Stimulated activated naive CD4-positive, alpha-beta T cell treated with Interleukin-2 at 50 U/mL for 16 hours (primary cell): ENCODE results near the gene LONP2.
"Not testable (repeated sequence)": the region's sequence is repeated elsewhere in the genome, so short reads cannot be mapped to it uniquely, and the experiment has no call there.

Experiments used
- DNase-seq: peaks from one replicate; lab custom pipeline; 2025; lab: John Stamatoyannopoulos, UW

The LONP2 gene

DNA sequence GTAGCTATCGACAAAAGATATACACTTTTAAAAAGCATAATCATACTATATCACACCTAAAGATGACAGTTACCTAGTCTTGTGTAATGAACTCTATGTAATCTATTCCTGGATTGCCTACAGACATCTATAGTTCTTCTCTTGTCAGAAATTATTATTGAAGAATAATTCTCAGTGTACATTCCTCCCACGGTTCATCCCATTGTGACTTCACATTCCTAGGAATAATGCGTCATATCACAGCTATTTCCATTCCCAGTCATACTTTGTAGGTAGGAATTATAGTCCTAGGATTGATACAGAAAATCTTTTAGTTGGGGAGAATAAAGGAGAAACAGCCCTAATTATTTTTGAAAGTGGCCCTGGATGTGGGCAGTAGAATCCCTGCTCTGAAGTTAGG lies 47.2 kb downstream of the LONP2 start:
- DNase-seq, result no peak

GRCh38 chr16:48291754-48292153 lies 47.7 kb downstream of the LONP2 start:
- no peak for DNase-seq

DNA sequence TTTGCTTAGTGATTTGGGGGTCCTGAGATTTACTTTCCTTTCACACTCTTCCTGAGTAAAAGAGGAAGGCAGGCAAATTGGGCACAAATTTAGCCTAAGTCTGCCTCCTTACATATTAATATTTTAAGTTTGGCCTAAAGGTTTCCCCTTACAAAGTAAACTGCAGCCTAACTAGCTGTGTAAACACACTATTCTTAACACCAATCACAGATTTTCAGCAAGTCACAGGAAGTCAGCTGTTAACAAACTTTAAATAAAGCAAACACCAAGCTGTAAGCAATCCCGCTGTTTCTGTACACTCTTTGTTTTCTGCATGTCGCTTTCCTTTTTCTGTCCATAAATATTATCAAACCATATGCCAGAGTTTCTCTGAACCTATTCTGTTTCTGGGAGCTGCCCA lies 48.4 kb downstream of the LONP2 start:
- DNase-seq, result no peak

- DNase-seq, result no peak
Measured at GRCh38 chr16:48294724-48295123, 50.6 kb downstream of the LONP2 start.

DNA sequence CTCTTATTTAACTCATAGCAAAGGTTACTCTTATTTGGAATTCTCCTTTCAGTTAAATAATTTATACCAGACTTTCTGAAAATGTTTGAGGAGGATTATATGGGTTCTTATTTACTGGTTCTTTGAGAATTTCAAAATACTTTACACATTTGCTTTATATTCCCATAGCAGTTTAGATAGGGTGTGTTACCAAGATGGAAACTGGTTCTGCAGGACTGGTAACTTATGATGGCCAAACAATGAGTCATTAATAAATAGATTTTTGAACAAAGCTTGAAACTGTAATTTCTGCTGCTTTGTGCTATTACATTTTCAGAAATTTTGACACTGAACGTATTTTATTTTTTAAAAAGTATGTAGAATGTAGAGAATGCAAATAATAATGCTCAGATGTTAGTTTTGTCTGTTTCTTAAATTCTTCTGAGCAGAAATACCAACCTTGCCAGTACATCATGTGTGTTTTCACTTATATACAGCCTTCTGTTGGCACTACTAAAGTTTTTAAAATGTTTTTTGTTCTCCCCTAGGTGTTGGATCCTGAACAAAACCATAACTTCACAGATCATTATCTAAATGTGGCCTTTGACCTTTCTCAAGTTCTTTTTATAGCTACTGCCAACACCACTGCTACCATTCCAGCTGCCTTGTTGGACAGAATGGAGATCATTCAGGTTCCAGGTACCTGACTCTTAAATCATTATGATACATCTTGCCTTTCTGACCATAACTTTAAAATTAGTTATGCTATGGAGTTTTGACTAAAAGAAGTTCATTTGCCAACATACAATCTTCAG lies 51.6 kb downstream of the LONP2 start:
- no peak for DNase-seq

DNA sequence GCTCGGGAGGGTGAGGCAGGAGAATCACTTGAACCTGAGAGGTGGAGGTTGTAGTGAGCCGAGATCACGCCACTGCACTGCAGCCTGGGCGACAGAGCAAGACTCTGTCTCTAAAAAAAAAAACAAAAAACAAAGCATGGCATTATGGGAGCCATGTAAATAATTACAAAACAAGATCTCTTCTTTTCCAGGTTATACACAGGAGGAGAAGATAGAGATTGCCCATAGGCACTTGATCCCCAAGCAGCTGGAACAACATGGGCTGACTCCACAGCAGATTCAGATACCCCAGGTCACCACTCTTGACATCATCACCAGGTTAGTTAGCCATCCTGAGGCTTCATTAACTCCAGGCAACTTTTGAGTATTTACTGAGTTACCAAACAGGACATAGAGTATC lies 55.4 kb downstream of the LONP2 start:
- DNase-seq, result no peak

DNA sequence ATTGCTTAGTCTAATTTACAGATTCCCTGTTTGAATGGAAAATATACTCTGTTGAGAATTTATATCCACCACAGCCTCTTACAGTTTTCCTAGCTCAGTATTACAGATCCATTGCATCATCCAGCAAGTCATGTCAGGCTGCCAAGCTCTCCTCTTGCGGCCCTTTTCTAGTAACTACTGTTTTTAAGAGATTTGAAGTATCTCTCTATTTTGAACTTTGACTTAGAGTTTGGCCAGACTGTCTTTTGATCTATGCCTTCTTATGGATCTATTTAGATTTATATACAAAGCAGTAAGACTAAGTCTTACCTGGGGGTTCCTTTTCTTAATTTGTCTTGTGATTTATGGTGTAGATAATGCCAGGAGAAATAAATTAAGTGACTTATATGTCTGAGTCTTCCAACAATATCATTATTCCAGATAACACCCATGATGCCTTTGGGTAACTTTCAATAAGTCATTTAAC lies 56.3 kb downstream of the LONP2 start:
- DNase-seq, result no peak

DNA sequence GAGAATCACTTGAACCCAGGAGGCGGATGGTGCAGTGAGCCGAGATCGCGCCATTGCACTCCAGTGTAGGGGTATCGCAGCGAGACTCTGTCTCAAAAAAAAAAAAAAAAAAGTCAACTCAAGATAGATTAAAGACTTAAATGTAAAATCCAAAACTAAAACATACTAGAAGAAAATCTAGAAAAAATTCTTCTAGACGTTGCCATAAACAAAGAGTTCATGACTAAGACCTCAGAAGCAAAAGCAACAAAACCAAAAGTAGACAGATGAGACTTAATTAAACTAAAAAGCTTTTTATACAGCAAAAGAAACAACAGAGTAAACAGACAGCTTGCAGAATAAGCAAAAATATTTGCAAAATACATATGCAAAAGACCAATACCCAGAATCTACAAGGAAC lies 64.4 kb downstream of the LONP2 start:
- no peak for DNase-seq

DNA sequence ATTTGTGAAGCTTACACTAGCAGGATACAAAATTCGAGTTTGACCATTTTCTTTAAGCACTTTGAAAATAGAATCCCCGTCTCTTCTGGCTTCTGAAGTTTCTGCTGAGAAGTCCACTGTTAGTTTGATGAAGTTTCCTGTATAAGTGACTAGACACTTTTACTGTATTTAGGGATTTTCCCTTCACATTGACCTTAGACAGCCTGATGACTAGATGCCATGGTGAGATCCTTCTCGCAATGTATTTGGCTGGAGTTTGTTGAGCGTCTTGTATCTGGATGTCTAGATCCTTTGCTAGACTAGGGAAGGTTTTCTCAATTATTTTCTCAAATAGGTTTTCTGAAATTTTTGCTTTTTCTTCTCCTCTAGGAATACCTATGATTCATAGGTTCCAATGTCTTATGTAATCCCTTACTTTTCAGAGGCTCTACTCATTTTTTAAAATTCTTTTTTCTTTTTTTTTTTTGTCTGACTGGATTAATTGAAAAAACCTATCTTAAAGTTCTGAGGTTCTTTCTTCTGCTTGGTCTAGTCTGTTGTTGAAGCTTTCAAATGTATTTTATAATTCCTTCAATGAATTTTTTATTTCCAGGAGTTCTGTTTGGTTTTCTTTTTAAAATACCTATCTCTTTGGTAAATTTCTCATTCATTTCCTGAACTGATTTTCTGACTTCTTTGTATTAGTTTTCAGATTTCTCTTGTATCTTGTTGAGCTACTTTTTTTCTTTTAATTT lies 67.0 kb downstream of the LONP2 start:
- no peak for DNase-seq

DNA sequence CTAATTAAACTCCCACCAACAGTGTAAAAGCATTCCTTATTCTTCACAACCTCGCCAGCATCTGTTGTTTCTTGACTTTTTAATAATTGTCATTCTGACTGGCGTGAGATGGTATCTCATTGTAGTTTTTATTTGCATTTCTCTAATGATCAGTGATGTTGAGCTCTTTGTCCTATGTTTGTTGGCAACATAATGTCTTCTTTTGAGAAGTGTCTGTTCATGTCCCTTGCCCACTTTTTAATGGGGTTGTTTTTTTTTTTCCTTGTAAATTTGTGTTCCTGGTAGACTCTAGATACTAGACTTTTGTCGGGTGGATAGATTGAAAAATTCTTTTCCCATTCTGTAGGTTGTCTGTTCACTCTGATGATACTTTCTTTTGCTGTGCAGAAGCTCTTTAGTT lies 69.8 kb downstream of the LONP2 start:
- not testable (repeated sequence) for DNase-seq

- DNase-seq, result no peak
Measured at GRCh38 chr16:48317026-48317425, 72.9 kb downstream of the LONP2 start.

GRCh38 chr16:48317614-48318315 lies 73.7 kb downstream of the LONP2 start:
- no peak for DNase-seq

DNA sequence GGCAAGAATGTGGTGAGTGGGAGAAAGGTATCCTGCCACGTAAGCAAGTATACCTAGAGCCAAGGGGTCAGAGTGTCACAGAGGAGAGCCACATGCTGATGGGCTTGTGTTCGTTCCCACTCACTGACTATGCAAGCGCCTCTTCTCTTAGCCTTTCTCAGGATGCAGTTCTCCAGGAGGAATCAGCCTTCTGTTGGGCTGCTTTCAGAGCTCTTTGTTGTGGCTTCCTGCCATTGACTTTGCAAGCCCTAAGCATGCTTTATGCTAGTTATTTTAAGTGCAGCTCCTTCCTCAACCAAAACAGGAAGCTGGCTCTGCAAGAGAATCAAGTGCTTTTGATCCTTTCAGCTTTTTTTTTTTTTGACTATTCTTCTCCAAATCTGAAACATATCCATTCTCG lies 74.5 kb downstream of the LONP2 start:
- DNase-seq, result no peak

DNA sequence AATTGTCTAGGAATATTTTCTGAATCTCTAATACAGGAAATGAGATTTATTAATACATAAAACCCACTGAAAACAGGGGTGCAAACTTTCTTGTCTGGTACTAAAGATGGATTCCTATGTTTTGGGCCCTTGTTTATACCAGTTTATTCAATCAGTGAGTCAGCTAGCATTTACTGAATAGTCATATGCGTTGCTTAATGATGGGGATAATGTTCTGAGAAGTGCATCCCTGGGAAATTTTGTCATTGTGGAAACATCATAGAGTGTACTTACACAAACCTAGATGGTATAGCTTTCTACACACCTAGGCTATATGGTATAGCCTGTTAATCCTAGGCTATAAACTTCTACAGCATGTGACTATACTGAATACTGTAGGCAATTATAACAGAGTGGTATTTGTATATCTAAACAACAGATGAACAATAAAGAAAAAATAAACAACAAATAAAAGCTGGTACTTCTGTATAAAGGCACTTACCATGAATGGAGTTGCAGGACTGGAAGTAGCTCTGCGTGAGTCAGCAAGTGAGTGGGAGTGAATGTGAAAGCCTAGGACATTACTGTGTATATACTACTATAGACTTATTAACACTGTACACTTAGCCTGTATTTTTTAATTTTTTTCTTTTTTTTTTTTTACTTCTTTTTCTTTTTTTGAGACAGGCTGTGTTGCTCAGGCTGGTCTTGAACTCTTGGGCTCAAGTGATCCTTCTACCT lies 77.4 kb downstream of the LONP2 start:
- peak; percentile 6 for DNase-seq

GRCh38 chr16:48323783-48324775 lies 80.0 kb downstream of the LONP2 start:
- DNase-seq, result no peak

- DNase-seq, result no peak
Measured at GRCh38 chr16:48326915-48327314, 82.8 kb downstream of the LONP2 start.

DNA sequence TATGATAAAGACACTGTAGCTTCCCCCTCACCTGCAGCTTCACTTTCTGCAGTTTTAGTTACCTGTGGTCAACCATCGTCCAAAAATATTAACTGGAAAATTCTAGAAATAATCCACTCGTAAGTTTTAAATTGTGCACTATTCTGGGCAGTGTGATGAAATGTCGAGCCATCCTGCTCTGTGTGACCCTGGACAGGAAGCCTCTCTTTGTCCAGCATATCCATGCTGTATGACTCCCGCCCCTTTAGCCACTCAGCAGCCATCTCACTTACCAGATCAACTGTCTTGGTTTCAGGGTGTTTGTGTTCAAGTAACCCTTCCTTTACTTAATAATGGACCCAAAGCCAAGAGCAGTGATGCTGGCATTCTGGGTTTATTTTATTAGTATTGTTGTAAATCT lies 85.0 kb downstream of the LONP2 start:
- no peak for DNase-seq

GRCh38 chr16:48330189-48330840 lies 86.2 kb downstream of the LONP2 start:
- DNase-seq, result no peak

GRCh38 chr16:48330841-48331192 lies 86.7 kb downstream of the LONP2 start:
- no peak for DNase-seq

DNA sequence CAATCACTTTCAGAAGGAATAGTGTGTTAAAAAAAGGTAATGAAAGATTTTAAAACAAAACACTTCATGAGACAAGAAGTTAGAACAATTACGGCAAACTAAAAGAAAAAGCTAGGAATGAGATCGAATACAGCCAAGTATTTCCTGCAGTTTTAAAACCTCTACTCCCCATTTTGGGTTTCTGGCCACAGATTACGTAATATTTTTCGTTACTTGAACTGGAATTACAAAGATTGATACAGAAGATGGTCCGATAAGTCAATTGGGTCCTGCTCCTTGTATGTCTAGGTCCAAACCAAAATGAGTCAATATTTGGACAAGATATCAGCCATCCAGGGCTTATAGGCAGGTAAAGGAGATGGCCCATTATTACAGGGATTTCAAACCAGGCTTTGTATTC lies 88.9 kb downstream of the LONP2 start:
- no peak for DNase-seq

GRCh38 chr16:48334325-48334724 lies 90.2 kb downstream of the LONP2 start:
- no peak for DNase-seq
